Measurements from ENCODE around the gene RERG.

DNA sequence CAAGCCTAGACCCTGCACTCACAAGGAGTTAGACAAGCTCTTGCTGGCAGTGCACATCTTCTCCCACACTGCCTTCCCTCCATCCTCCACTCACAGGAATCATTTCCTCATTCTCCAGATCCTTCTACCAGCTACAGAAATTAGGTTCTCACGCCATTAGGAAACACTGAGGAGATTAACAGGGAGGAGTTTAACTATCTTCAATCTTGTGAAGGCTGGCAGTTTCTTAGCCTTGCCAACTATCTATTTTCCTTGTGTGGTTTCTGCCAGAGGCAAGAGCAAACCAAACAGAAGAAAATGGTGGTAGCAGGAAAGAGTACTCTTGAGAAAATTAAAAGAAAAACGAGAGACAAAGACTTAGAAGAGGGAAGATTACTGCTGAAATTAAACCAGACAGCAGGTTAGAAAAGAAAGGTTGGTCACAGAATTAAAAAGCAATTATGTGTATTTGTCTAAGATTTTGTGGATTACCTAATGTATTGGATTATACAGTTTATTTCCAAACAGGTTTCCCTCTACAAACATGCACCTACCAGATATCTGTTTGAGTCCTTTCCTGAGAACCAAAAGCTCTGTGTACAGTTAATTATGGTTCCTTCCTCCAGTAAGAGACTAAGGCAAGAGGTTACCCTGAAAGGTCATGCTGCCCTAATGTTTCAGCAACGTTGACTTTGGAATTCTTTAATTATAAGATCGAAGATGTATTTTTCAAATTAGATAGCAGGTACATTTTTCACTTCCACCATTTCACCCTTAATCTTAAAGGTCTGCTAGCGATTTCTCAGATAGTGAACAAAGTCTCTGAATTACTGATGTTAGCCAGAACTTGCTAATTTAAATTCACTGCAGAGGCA, 5.0 kb downstream of the RERG start:
- TF ChIP-seq, protein P1, sequence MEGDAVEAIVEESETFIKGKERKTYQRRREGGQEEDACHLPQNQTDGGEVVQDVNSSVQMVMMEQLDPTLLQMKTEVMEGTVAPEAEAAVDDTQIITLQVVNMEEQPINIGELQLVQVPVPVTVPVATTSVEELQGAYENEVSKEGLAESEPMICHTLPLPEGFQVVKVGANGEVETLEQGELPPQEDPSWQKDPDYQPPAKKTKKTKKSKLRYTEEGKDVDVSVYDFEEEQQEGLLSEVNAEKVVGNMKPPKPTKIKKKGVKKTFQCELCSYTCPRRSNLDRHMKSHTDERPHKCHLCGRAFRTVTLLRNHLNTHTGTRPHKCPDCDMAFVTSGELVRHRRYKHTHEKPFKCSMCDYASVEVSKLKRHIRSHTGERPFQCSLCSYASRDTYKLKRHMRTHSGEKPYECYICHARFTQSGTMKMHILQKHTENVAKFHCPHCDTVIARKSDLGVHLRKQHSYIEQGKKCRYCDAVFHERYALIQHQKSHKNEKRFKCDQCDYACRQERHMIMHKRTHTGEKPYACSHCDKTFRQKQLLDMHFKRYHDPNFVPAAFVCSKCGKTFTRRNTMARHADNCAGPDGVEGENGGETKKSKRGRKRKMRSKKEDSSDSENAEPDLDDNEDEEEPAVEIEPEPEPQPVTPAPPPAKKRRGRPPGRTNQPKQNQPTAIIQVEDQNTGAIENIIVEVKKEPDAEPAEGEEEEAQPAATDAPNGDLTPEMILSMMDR (conservative IDR thresholded peaks at IDR 0.05 in 1 of 2, IDR thresholded peaks at IDR 0.05 in 1 of 2; ENCODE audit: extremely low read depth in 1 of 2, insufficient read depth in 1 of 2, low read depth in 1 of 2, low read length in 2 of 2), result no peak
- no peak for TF ChIP-seq EZH2 (IDR thresholded peaks at IDR 0.05; ENCODE audit: borderline replicate concordance, low read length)

Measured in mammary epithelial cell (primary cell).